DND-41 (cell line): ENCODE data around the gene GET4.
"Not testable (repeated sequence)": the region's sequence is repeated elsewhere in the genome, so short reads cannot be mapped to it uniquely, and the experiment has no call there.

Source experiments
- ATAC-seq: fragments of 200-7000 bp; cut with Tn5 transposase; 3 replicates; pipeline ENCODE4 v1.9.1; 2021; ENCODE audit warnings: low read depth; ENCODE audit not compliant: insufficient read depth
- DNase-seq: peaks from one replicate; pipeline ENCODE4 v3.0.0-alpha.2; 2020
- H2AFZ ChIP-seq: 2 replicates; pipeline ENCODE4 v1.6.0; 2012; ENCODE audit warnings: low read depth, low read length
- H3K27ac ChIP-seq: 2 replicates; pipeline ENCODE4 v1.5.1; 2012; ENCODE audit warnings: low read length, inconsistent platforms
- H3K27me3 ChIP-seq: fragments of 200-600 bp; sonication (generic); 2 replicates; pipeline ENCODE4 v1.6.0; 2012; ENCODE audit warnings: low read length, mild to moderate bottlenecking, inconsistent platforms; ENCODE audit not compliant: insufficient read depth, poor library complexity
- H3K36me3 ChIP-seq: 2 replicates; pipeline ENCODE4 v1.5.1; 2012; ENCODE audit warnings: low read length, inconsistent platforms; ENCODE audit not compliant: insufficient read depth
- H3K4me1 ChIP-seq: 2 replicates; pipeline ENCODE4 v1.5.1; 2012; ENCODE audit warnings: mild to moderate bottlenecking, low read length; ENCODE audit not compliant: insufficient read depth
- H3K4me2 ChIP-seq: 2 replicates; pipeline ENCODE4 v1.6.0; 2012; ENCODE audit warnings: mild to moderate bottlenecking, moderate library complexity, low read length, inconsistent platforms; ENCODE audit not compliant: insufficient read depth
- H3K4me3 ChIP-seq, 2 experiments: fragments of 200-600 bp in 1 of 2; shearing (Covaris generic) in 1 of 2; 2 replicates each; pipeline ENCODE4 v1.5.1; 2012 to 2016; ENCODE audit warnings: inconsistent platforms in 2 of 2, low read length in 2 of 2, mild to moderate bottlenecking in 2 of 2, low read depth in 1 of 2, moderate library complexity in 1 of 2
- H3K79me2 ChIP-seq: 2 replicates; pipeline ENCODE4 v1.6.0; 2012; ENCODE audit warnings: low read length, inconsistent platforms; ENCODE audit not compliant: insufficient read depth
- H3K9ac ChIP-seq: 2 replicates; pipeline ENCODE4 v1.6.0; 2012; ENCODE audit warnings: low read depth, mild to moderate bottlenecking, inconsistent platforms, low read length, moderate library complexity
- H3K9me3 ChIP-seq: 2 replicates; pipeline ENCODE4 v1.5.1; 2012; ENCODE audit warnings: low read length, moderate library complexity, mild to moderate bottlenecking, inconsistent platforms; ENCODE audit not compliant: insufficient read depth, severe bottlenecking
- H4K20me1 ChIP-seq: 2 replicates; pipeline ENCODE4 v1.6.0; 2012; ENCODE audit warnings: low read length; ENCODE audit not compliant: insufficient read depth
- CTCF ChIP-seq: IDR thresholded peaks from 2 replicates; pipeline ENCODE4 v1.5.1; 2012; ENCODE audit warnings: borderline replicate concordance, low read length, moderate library complexity, mild to moderate bottlenecking; ENCODE audit not compliant: poor library complexity, severe bottlenecking; ENCODE audit errors: extremely low read depth
- EZH2 ChIP-seq: IDR thresholded peaks from 3 replicates; pipeline ENCODE4 v1.6.1; 2012; ENCODE audit warnings: borderline replicate concordance, low read depth, mild to moderate bottlenecking, moderate library complexity, low read length, inconsistent platforms; ENCODE audit not compliant: severe bottlenecking

Gene GET4

GRCh38 chr7:844043-844442 is 32.3 kb upstream of the GET4 start:
- H3K4me3 ChIP-seq: no peak overlapping the region
- no peak for TF ChIP-seq CTCF
- no peak for TF ChIP-seq EZH2
- peaks cover 9% of the 10 kb centered on the region for H4K20me1 ChIP-seq
- H3K36me3 ChIP-seq: peaks cover 68% of the 10 kb centered on the region
- H3K27ac ChIP-seq: no peak overlapping the region
- H3K9ac ChIP-seq: no peak overlapping the region
- peaks cover 7% of the 10 kb centered on the region; the same call in 1 of the 2 replicates for H3K79me2 ChIP-seq
- H3K9me3 ChIP-seq: no peaks in the 10 kb centered on the region
- no peaks in the 10 kb centered on the region for H3K4me1 ChIP-seq
- no peak for DNase-seq
- no peak overlapping the region for H3K4me2 ChIP-seq
- no peak overlapping the region for H2AFZ ChIP-seq
- ATAC-seq: no peak
- no peaks in the 10 kb centered on the region for H3K27me3 ChIP-seq

- Histone ChIP-seq H3K4me3 (no peak overlapping the region), H3K4me1 (no peaks in the 10 kb centered on the region), H3K4me2 (no peak overlapping the region), H3K9me3 (no peaks in the 10 kb centered on the region), H2AFZ (no peak overlapping the region), H3K36me3 (peaks cover 70% of the 10 kb centered on the region), H3K27me3 (no peaks in the 10 kb centered on the region), H3K9ac (no peak overlapping the region), H3K79me2 (peaks cover 7% of the 10 kb centered on the region; the same call in 1 of the 2 replicates), H4K20me1 (peaks cover 7% of the 10 kb centered on the region), H3K27ac (no peak overlapping the region)
- ATAC-seq (no peak), DNase-seq (no peak)
- no peak for TF ChIP-seq CTCF
- TF ChIP-seq EZH2: no peak
These were observed 31.8 kb upstream of the GET4 start for GRCh38 chr7:844514-844913.

GRCh38 chr7:845091-845490 is 31.3 kb upstream of the GET4 start:
- Histone ChIP-seq H3K27me3 (no peaks in the 10 kb centered on the region), H3K27ac (no peak overlapping the region), H4K20me1 (peaks cover 7% of the 10 kb centered on the region), H3K9me3 (no peaks in the 10 kb centered on the region), H3K4me1 (no peaks in the 10 kb centered on the region), H3K4me2 (no peak overlapping the region), H3K9ac (no peak overlapping the region), H3K4me3 (no peak overlapping the region), H3K79me2 (peaks cover 7% of the 10 kb centered on the region; the same call in 1 of the 2 replicates), H2AFZ (no peak overlapping the region), H3K36me3 (peaks cover 70% of the 10 kb centered on the region)
- ATAC-seq (no peak), DNase-seq (no peak)
- TF ChIP-seq EZH2 (no peak), CTCF (no peak)

- Histone ChIP-seq H2AFZ (no peak overlapping the region), H4K20me1 (peaks cover 7% of the 10 kb centered on the region), H3K36me3 (peaks cover 71% of the 10 kb centered on the region), H3K4me1 (no peaks in the 10 kb centered on the region), H3K27me3 (no peaks in the 10 kb centered on the region), H3K4me2 (no peak overlapping the region), H3K9me3 (no peaks in the 10 kb centered on the region), H3K9ac (no peak overlapping the region), H3K4me3 (no peak overlapping the region), H3K79me2 (peaks cover 7% of the 10 kb centered on the region; the same call in 1 of the 2 replicates), H3K27ac (no peak overlapping the region)
- DNase-seq: no peak
- TF ChIP-seq EZH2: no peak
- TF ChIP-seq CTCF: no peak
- ATAC-seq: no peak
These were observed 30.6 kb upstream of the GET4 start for GRCh38 chr7:845731-846130.

GRCh38 chr7:846958-847650 is 29.2 kb upstream of the GET4 start:
- H3K27ac ChIP-seq, H4K20me1 ChIP-seq, ATAC-seq, DNase-seq, H2AFZ ChIP-seq, H3K4me1 ChIP-seq, H3K27me3 ChIP-seq, H3K9ac ChIP-seq, H3K9me3 ChIP-seq, H3K4me2 ChIP-seq, H3K4me3 ChIP-seq, H3K79me2 ChIP-seq: not testable (repeated sequence)
- H3K36me3 ChIP-seq: peaks cover 77% of the 10 kb centered on the region
